Suprapubic skin (tissue), 4 donors: ENCODE data around the gene UVSSA.

Source experiments
- CTCF ChIP-seq, 2 donors: fragments of 200-600 bp in 1 of 2; fragments of 450-650 bp in 1 of 2; sonication (generic) in 1 of 2; IDR thresholded peaks; one replicate each; pipeline ENCODE4 v1.5.1; 2016 to 2019; ENCODE audit warnings: antibody characterized with exemption in 2 of 2, mild to moderate bottlenecking in 1 of 2, moderate library complexity in 1 of 2
- EP300 ChIP-seq: sonication (generic); formaldehyde crosslinking; IDR thresholded peaks from one replicate; pipeline ENCODE4 v1.6.1; 2017; ENCODE audit warnings: antibody characterized with exemption
- POLR2A ChIP-seq, 2 donors: fragments of 450-650 bp; IDR thresholded peaks; one replicate each; pipeline ENCODE4 v1.6.1; 2017; ENCODE audit warnings: antibody characterized with exemption in 2 of 2, mild to moderate bottlenecking in 2 of 2, moderate library complexity in 2 of 2
- POLR2AphosphoS5 ChIP-seq, 3 donors: sonication (generic); formaldehyde crosslinking; IDR thresholded peaks; one replicate each; pipeline ENCODE4 v1.6.1; 2017; ENCODE audit warnings: antibody characterized with exemption in 3 of 3

- no peak for TF ChIP-seq CTCF (IDR thresholded peaks at IDR 0.05)
- TF ChIP-seq POLR2A (IDR thresholded peaks at IDR 0.05) = no peak
- no peak for TF ChIP-seq POLR2AphosphoS5 (IDR thresholded peaks at IDR 0.05)
- TF ChIP-seq EP300 = no peak
Observed at GRCh38 chr4:1414831-1415680, 68.0 kb downstream of the UVSSA start.
